Measurements from ENCODE around the gene KCNC3. TPM values are rescaled to one million over a fixed set of nuclear protein-coding genes. Genes with fewer than 3 reads are reported as not detected.
A peak's percentile ranks its signal among the peaks of the same experiment; 100 is the strongest.

KCNC3 gene
- total RNA-seq, 3 donors from 2014 or later (not counting 1 experiment from before 2014, with no cell fraction given) = 0.57 to 3.2 (median 0.68) TPM

GRCh38 chr19:50317115-50317514 is 12.1 kb downstream of the KCNC3 start:
- Mint-ChIP-seq H3K4me1 (peaks cover 6 to 10% of the 10 kb centered on the region in 2 donors), H3K4me3 (no peak overlapping the region), H3K27me3 (ENCODE audit: low read depth in 2 of 2) (peaks cover 35 to 50% of the 10 kb centered on the region in 2 donors), H3K27ac (no peak overlapping the region), H3K36me3 (no peaks in the 10 kb centered on the region), H3K9me3 (peaks cover 0 to 2% of the 10 kb centered on the region in 2 donors)
- TF ChIP-seq CTCF (IDR thresholded peaks at IDR 0.05) = no peak
- H3K36me3 ChIP-seq (ENCODE audit: control insufficient read depth, insufficient read depth, low read length) = no peaks in the 10 kb centered on the region
- H3K9me3 ChIP-seq (ENCODE audit: control insufficient read depth, insufficient read depth, low read length) = no peaks in the 10 kb centered on the region
- H3K4me1 ChIP-seq (ENCODE audit: control insufficient read depth, insufficient read depth, low read length) = peaks cover 6% of the 10 kb centered on the region
- no peak overlapping the region for H3K4me3 ChIP-seq (ENCODE audit: low read length)
- H3K27ac ChIP-seq (ENCODE audit: low read length) = no peak overlapping the region
- intact Hi-C loops (cut with micrococcal nuclease) = no loop called here
- peaks cover 30% of the 10 kb centered on the region for H3K27me3 ChIP-seq (ENCODE audit: control insufficient read depth, insufficient read depth, low read length)
- no peak for ATAC-seq
- WGBS (ENCODE audit: insufficient coverage) = 81% methylated on average over 4 of the region's 4 CpGs
- no peak for DNase-seq

GRCh38 chr19:50315773-50316448 is 13.3 kb downstream of the KCNC3 start:
- Histone ChIP-seq H3K4me3 (ENCODE audit: low read length) (no peak overlapping the region), H3K9me3 (ENCODE audit: control insufficient read depth, insufficient read depth, low read length) (no peaks in the 10 kb centered on the region), H3K27ac (ENCODE audit: low read length) (no peak overlapping the region), H3K36me3 (ENCODE audit: control insufficient read depth, insufficient read depth, low read length) (no peaks in the 10 kb centered on the region), H3K27me3 (ENCODE audit: control insufficient read depth, insufficient read depth, low read length) (peaks cover 38% of the 10 kb centered on the region), H3K4me1 (ENCODE audit: control insufficient read depth, insufficient read depth, low read length) (peaks cover 6% of the 10 kb centered on the region)
- H3K9me3 Mint-ChIP-seq = peaks cover 0 to 2% of the 10 kb centered on the region in 2 donors
- intact Hi-C loops (cut with micrococcal nuclease) = no loop called here
- under 1% methylated on average over 12 of the region's 18 CpGs for WGBS (ENCODE audit: insufficient coverage)
- no peaks in the 10 kb centered on the region for H3K36me3 Mint-ChIP-seq
- no peak overlapping the region for H3K27ac Mint-ChIP-seq
- DNase-seq = peak in 1 of 2 donors; percentile 37
- peaks cover 6 to 10% of the 10 kb centered on the region in 2 donors for H3K4me1 Mint-ChIP-seq
- peaks cover 39 to 51% of the 10 kb centered on the region in 2 donors for H3K27me3 Mint-ChIP-seq (ENCODE audit: low read depth in 2 of 2)
- H3K4me3 Mint-ChIP-seq = no peak overlapping the region
- TF ChIP-seq CTCF (IDR thresholded peaks at IDR 0.05) = no peak
- peak in 2 of 3 donors; percentile 59 to 66 for ATAC-seq

GRCh38 chr19:50314724-50315708 is 14.2 kb downstream of the KCNC3 start:
- Mint-ChIP-seq H3K27ac (no peak overlapping the region), H3K4me1 (peaks cover 6 to 10% of the 10 kb centered on the region in 2 donors), H3K36me3 (no peaks in the 10 kb centered on the region), H3K4me3 (no peak overlapping the region), H3K9me3 (peaks cover 0 to 2% of the 10 kb centered on the region in 2 donors), H3K27me3 (ENCODE audit: low read depth in 2 of 2) (peaks cover 48 to 56% of the 10 kb centered on the region in 2 donors)
- intact Hi-C loops (cut with micrococcal nuclease) = no loop called here
- H3K36me3 ChIP-seq (ENCODE audit: control insufficient read depth, insufficient read depth, low read length) = no peaks in the 10 kb centered on the region
- H3K27ac ChIP-seq (ENCODE audit: low read length) = no peak overlapping the region
- TF ChIP-seq CTCF (IDR thresholded peaks at IDR 0.05) = no peak
- peaks cover 40% of the 10 kb centered on the region for H3K27me3 ChIP-seq (ENCODE audit: control insufficient read depth, insufficient read depth, low read length)
- H3K4me1 ChIP-seq (ENCODE audit: control insufficient read depth, insufficient read depth, low read length) = peaks cover 6% of the 10 kb centered on the region
- ATAC-seq = no peak
- H3K4me3 ChIP-seq (ENCODE audit: low read length) = no peak overlapping the region
- DNase-seq = no peak
- 6% methylated on average over 31 of the region's 40 CpGs for WGBS (ENCODE audit: insufficient coverage)
- no peaks in the 10 kb centered on the region for H3K9me3 ChIP-seq (ENCODE audit: control insufficient read depth, insufficient read depth, low read length)
